ENCODE data around the gene VAMP4. TPM values are rescaled to one million over a fixed set of nuclear protein-coding genes. Genes with fewer than 3 reads are reported as not detected.

VAMP4 gene
- total RNA-seq, 1 experiment from 2014 or later = 4.2 TPM

GRCh38 chr1:171756856-171757255 lies 15.0 kb upstream of the VAMP4 start:
- H3K23me2 ChIP-seq (ENCODE audit: insufficient read length, low read depth, low read length, poor library complexity, severe bottlenecking) = no peaks in the 10 kb centered on the region
- Mint-ChIP-seq H3K9me3 (peaks cover 9 to 20% of the 10 kb centered on the region in 2 experiments), H3K36me3 (ENCODE audit: insufficient read depth in 1 of 3, low read depth in 3 of 3) (peaks cover 0 to 13% (median 10%) of the 10 kb centered on the region in 3 experiments; a peak in 5 of 7 replicates), H3K27ac (no peak overlapping the region), H3K4me1 (peaks cover 13 to 14% of the 10 kb centered on the region in 2 experiments), H3K4me3 (no peak overlapping the region), H3K27me3 (ENCODE audit: low read depth) (no peaks in the 10 kb centered on the region; the same call in 1 of the 2 replicates)
- no peak overlapping the region for H2AFZ ChIP-seq (ENCODE audit: low read length)
- no peaks in the 10 kb centered on the region for H3K9me3 ChIP-seq (ENCODE audit: control insufficient read depth, low read depth, low read length)
- H3K23ac ChIP-seq (ENCODE audit: insufficient read length, low read depth, low read length) = no peak overlapping the region
- H3K56ac ChIP-seq (ENCODE audit: insufficient read length, low read depth, low read length) = no peak overlapping the region
- no peak overlapping the region for H2BK5ac ChIP-seq (ENCODE audit: insufficient read length, low read length)
- no peak overlapping the region for H4K91ac ChIP-seq (ENCODE audit: insufficient read length, low read depth, low read length)
- no peak overlapping the region for H3K9ac ChIP-seq (ENCODE audit: extremely low read depth, insufficient read length, low read length)
- no peaks in the 10 kb centered on the region for H3K79me1 ChIP-seq (ENCODE audit: insufficient read depth, low read depth, low read length, poor library complexity, severe bottlenecking)
- no peak overlapping the region for H3K18ac ChIP-seq (ENCODE audit: insufficient read length, low read depth, low read length)
- no peak overlapping the region for H3K4me2 ChIP-seq (ENCODE audit: insufficient read depth, insufficient read length, low read length)
- H2AK5ac ChIP-seq (ENCODE audit: insufficient read length, low read length) = no peak overlapping the region
- peaks cover 12% of the 10 kb centered on the region; the same call in 1 of the 2 replicates for H3K4me1 ChIP-seq (ENCODE audit: insufficient read depth, low read length)
- H3K4ac ChIP-seq (ENCODE audit: low read depth, low read length) = no peak overlapping the region
- WGBS (ENCODE audit: extremely low coverage, insufficient read length, low lambda C conversion rate) = no CpG with 5 or more reads among the region's 4 CpGs
- no peak overlapping the region for H4K5ac ChIP-seq (ENCODE audit: insufficient read length, low read depth, low read length)
- H2BK120ac ChIP-seq (ENCODE audit: low read depth, low read length, poor library complexity, severe bottlenecking) = no peak overlapping the region
- no peak overlapping the region for H2BK12ac ChIP-seq (ENCODE audit: insufficient read length, low read depth, low read length)
- no peak overlapping the region for H3K14ac ChIP-seq (ENCODE audit: insufficient read depth, low read length)
- H2BK15ac ChIP-seq (ENCODE audit: low read depth, low read length) = no peak overlapping the region
- H3K79me2 ChIP-seq (ENCODE audit: insufficient read depth, low read length) = no peaks in the 10 kb centered on the region
- no peaks in the 10 kb centered on the region for H4K20me1 ChIP-seq (ENCODE audit: control insufficient read depth, insufficient read depth, insufficient read length)
- DNase-seq = no peak
- H2BK20ac ChIP-seq (ENCODE audit: low read depth, low read length, poor library complexity, severe bottlenecking) = no peak overlapping the region
- no peak for TF ChIP-seq CTCF (conservative IDR thresholded peaks at IDR 0.05)
- H3K27ac ChIP-seq (ENCODE audit: insufficient read length, low read depth, low read length) = no peak overlapping the region
- H4K8ac ChIP-seq (replicated peaks; ENCODE audit: insufficient read length, low read depth, low read length) = no peak overlapping the region
- no peaks in the 10 kb centered on the region for H3K27me3 ChIP-seq (ENCODE audit: insufficient read depth, low read length)
- no peak overlapping the region for H3T11ph ChIP-seq (ENCODE audit: low read length)
